ENCODE data around the gene DOHH. TPM values are rescaled to one million over a fixed set of nuclear protein-coding genes. Genes with fewer than 3 reads are reported as not detected.
A peak's percentile ranks its signal among the peaks of the same experiment; 100 is the strongest.

DOHH gene
- total RNA-seq, 3 donors from 2014 or later, result 11.6 to 13.4 (median 12.2) TPM

DNA sequence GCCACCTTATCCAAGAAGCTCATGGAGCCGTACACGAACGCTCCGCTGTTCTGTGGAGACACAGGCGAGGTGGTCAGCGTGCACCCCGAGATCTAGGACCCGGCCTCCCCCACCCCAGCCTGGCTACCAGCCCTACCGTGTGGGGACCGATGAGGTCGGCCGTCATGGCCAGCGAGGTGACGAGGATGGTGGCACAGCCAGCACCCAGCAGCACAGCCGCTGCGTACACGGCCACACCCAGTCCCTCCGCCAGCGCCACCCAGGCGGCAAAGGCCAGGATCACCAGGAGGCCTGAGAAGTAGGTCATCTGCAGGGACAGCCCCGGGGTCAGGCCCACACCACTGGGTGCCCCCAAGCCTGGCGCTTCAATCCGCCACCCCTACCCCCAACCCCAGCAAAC lies 45.6 kb upstream of the DOHH start:
- no peaks in the 10 kb centered on the region for H3K9me3 ChIP-seq
- TF ChIP-seq POLR2A (IDR thresholded peaks at IDR 0.05), result no peak
- TF ChIP-seq, protein P1, sequence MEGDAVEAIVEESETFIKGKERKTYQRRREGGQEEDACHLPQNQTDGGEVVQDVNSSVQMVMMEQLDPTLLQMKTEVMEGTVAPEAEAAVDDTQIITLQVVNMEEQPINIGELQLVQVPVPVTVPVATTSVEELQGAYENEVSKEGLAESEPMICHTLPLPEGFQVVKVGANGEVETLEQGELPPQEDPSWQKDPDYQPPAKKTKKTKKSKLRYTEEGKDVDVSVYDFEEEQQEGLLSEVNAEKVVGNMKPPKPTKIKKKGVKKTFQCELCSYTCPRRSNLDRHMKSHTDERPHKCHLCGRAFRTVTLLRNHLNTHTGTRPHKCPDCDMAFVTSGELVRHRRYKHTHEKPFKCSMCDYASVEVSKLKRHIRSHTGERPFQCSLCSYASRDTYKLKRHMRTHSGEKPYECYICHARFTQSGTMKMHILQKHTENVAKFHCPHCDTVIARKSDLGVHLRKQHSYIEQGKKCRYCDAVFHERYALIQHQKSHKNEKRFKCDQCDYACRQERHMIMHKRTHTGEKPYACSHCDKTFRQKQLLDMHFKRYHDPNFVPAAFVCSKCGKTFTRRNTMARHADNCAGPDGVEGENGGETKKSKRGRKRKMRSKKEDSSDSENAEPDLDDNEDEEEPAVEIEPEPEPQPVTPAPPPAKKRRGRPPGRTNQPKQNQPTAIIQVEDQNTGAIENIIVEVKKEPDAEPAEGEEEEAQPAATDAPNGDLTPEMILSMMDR (IDR thresholded peaks at IDR 0.05), result no peak
- TF ChIP-seq POLR2AphosphoS5 (IDR thresholded peaks at IDR 0.05), result no peak
- no peak for DNase-seq (ENCODE audit: low spot score in 2 of 2)
- intact Hi-C loops (cut with DNase I; ENCODE audit: low total_unique reads), result loop anchor here (5.0 kb wide), 1 partner anchor 71 kb away; no protein-coding TSS in a partner anchor
- no peaks in the 10 kb centered on the region for H3K36me3 ChIP-seq
- no peaks in the 10 kb centered on the region for H3K4me1 ChIP-seq
- no peak overlapping the region for H3K27ac ChIP-seq
- H3K27me3 ChIP-seq, result no peaks in the 10 kb centered on the region
- no peak overlapping the region for H3K4me3 ChIP-seq

DNA sequence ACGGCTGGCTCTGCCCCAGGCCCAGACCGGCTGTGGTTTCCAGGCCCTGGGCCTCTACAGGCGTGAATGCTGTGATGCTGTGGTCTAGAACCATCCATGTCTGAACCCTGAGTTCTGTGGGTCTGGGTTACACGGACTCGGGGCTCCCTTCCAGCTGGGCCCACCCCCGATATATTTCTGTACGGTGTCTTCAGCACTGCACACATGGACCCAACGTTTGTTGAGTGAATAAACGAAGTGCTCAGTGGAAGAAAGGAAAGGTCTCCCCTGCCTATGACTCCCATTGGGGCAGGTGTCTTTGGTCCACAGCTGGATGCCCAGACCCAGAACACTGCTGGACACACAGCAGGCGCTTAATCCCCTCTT lies 45.2 kb upstream of the DOHH start:
- Histone ChIP-seq H3K27ac (no peak overlapping the region), H3K36me3 (no peaks in the 10 kb centered on the region), H3K9me3 (no peaks in the 10 kb centered on the region), H3K27me3 (no peaks in the 10 kb centered on the region), H3K4me1 (no peaks in the 10 kb centered on the region), H3K4me3 (no peak overlapping the region)
- TF ChIP-seq, protein P1 (IDR thresholded peaks at IDR 0.05), result no peak
- TF ChIP-seq POLR2AphosphoS5 (IDR thresholded peaks at IDR 0.05), result no peak
- TF ChIP-seq POLR2A (IDR thresholded peaks at IDR 0.05), result no peak
- intact Hi-C loops (cut with DNase I; ENCODE audit: low total_unique reads), result loop anchor here (5.0 kb wide), 1 partner anchor 72 kb away; no protein-coding TSS in a partner anchor
- no peak for DNase-seq (ENCODE audit: low spot score in 2 of 2)

DNA sequence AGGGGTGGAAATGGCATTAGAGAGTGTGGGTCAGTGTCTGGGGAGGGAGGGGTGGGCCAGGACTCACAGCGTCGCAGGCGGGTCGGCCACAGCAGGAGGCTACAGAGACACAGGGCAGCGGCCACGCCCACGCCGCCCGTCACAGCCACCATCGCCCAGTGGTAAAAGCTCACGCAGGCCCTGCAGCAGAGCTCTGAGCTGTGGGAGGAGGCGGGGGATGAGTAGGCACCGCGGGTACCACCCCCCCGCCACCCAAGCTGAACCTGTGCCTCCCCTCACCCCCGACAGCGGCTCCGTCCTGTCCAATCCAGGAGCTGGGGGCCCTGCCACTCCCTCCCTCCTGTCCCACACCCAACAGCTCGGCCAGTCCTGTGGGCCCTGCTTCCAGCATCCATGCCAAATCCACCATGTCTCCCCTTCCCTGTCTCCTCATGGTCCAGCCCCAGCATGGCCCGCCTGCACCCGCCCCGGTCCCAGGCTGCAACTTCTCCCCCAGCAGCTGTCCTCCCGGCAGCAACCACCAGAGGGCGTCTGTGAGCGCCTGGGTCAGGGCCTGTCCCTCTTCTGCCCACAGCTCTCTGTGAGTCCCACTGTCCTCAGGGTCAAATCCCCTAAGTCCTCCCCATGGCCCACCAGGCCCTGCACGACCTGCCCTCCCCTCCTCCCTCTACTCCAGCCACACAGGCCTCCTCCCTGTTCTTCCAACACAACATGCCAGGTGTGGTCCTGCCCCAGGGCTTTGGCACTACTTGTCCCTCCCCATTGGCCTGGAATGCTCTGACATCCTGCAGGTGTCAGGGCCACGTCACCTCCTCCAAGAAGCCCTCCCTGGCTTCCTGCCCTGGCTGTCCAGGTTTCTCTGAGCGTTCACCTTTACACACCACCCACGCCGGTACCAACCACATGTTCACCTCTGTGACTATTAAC lies 44.5 kb upstream of the DOHH start:
- Histone ChIP-seq H3K36me3 (no peaks in the 10 kb centered on the region), H3K27me3 (no peaks in the 10 kb centered on the region), H3K9me3 (no peaks in the 10 kb centered on the region), H3K4me3 (no peak overlapping the region), H3K27ac (no peak overlapping the region), H3K4me1 (no peaks in the 10 kb centered on the region)
- no peak for DNase-seq (ENCODE audit: low spot score in 2 of 2)
- intact Hi-C loops (cut with DNase I; ENCODE audit: low total_unique reads), result loop anchor here (5.0 kb wide), 1 partner anchor 72 kb away; no protein-coding TSS in a partner anchor
- TF ChIP-seq, protein P1 (IDR thresholded peaks at IDR 0.05), result peak; percentile 83 to 92 (median 83)
- no peak for TF ChIP-seq POLR2A (IDR thresholded peaks at IDR 0.05)

DNA sequence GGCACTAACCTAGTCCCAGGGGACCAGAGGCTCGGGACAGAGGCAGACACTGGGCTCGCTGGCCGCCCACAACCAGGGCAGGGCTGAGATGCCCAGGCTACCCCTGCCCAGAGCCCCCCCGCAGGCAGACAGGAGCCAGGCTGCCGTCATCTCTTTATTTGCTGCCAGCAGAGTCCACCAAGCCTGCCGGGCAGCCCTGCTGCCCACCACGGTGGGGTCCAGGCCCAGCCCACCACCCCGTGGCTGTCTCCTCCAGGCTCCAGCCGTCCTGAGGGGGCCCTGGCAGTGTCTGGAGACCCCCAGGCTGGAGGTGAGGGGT lies 43.5 kb upstream of the DOHH start:
- Histone ChIP-seq H3K4me1 (no peaks in the 10 kb centered on the region), H3K4me3 (no peak overlapping the region), H3K9me3 (no peaks in the 10 kb centered on the region), H3K36me3 (no peaks in the 10 kb centered on the region), H3K27me3 (no peaks in the 10 kb centered on the region), H3K27ac (no peak overlapping the region)
- intact Hi-C loops (cut with DNase I; ENCODE audit: low total_unique reads), result no loop called here
- DNase-seq (ENCODE audit: low spot score in 2 of 2), result no peak
- no peak for TF ChIP-seq POLR2AphosphoS5 (IDR thresholded peaks at IDR 0.05)
- TF ChIP-seq, protein P1 (IDR thresholded peaks at IDR 0.05), result no peak
